Central memory CD4-positive, alpha-beta T cell (primary cell): ENCODE data around the gene SEMA3G.

Experiments used
- DNase-seq: peaks from one replicate; pipeline ENCODE4 v3.0.0; 2022

Gene SEMA3G

DNA sequence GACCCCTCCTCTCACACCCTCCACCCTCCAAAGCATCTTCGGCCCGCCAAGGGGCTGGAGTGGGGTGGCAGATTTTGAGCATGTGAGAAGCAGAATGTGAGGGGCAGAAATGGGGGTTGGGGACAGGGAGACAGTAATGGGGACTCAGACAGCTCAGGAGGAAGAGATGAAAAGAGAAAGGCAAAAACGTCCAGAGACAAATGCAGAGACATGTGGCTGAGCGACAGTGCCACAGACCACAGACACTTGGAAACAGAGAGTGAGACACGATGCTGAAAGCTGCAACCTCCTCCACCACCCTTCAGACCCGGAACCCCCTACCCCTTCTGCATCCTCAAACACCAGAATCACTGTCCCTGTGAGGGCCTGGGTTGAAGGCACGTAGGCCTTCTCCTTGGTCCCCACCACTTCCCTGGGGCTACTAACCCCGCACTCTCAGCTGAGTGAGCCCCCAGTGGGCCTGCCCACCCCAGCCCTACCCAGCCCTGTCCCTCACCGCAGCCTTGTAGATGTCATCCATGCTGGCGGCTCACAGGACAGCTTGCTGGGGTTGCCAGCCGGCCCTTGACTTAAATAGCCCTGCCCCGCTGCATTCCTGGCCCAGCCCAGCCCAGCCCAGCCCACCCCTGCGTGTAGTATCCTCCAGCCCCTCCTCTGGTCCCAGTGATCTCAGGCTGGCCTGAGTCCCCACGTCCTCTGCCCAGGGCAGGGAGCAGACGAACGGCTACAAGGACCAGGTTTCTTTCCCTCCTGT is 8.8 kb upstream of the SEMA3G start, which contains the start of gene TNNC1:
Gene TNNC1, minus strand, starts transcription at position 546 of the 754 bp plus-strand sequence. Its CDS starts 26 bp downstream, at position 520.
- DNase-seq: no peak

DNA sequence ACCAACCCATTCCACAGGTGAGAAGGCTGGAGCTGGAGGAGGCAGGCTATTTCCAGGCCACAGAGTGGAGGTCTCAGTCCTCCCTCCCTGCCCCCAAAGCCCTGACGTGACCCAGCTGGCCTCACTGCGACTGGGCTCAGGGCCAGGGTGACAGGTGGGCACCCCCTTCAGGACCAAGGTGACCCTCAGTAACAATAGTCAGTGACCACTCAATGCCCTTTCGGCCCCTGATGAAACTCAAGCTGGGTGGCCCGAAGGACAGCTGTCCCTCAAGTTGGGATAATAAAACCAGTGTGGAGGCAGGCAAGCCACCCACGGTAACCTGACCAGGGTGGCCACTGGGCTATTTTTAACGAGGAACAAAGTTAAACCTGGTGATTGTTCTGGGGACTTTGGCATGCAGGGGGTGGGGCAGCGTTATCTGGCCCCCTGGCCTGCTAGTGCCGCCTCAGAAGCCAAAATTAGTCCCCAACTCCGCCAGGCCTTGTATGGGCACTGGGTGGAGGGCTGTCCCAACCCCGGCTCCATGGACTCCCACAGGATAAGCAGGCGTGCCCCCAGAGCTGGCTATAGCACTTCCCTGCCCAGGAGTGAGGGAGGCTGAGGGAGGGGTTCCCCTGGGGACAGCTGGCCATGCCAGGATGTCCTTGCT is 7.8 kb upstream of the SEMA3G start:
- DNase-seq: no peak

DNA sequence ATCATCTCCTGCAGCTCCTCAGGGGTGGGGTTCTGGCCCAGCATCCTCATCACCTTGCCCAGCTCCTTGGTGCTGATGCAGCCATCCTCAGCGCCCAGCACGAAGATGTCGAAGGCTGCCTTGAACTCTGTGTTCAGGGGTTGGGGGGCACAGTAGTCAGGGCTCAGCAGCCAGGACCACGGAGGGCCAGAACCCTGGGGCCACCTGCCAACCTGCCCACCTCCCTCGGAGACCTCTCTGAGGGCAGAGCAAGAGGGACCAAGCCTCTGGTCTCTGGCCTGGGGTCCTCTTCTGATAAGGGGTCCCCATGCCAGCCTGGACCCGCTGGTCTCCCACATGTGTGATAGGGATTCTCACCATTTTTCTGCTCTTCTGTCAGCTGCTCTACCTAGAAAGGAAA is 7.2 kb upstream of the SEMA3G start:
- DNase-seq: no peak

DNA sequence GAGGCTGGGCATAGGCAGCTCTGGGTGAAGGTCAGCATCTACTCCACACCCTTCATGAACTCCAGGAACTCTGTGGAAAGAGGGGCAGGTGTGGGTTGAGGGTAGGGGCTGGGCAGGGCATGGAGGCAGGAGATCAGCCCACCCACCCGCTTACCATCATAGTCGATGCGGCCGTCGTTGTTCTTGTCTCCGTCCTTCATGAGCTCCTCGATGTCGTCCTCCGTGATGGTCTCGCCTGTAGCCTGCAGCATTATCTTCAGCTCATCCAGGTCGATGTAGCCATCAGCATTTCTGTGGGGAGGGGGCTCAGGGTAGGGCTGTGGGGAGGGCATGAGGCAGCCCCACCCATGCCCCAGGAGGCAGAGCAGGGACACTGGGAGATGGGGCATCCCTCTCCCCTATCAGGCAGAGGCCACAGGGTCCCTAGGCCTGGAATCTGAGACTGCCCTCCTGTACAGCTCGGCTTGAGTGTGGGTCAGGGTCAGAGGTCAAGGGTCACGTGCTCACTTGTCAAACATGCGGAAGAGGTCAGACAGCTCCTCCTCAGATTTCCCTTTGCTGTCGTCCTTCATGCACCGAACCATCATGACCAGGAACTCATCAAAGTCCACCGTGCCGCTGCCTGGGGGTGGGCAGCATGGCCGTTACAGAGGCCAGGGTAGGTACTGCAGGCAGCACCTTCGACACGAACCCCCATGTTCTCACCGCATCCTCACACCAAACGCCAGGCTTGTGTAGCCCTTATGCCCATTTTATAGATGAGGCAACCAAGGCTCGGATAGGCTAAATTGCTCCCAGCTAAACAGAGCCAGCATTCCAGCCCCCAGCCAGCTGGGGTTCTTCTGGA is 6.6 kb upstream of the SEMA3G start:
- no peak for DNase-seq

DNA sequence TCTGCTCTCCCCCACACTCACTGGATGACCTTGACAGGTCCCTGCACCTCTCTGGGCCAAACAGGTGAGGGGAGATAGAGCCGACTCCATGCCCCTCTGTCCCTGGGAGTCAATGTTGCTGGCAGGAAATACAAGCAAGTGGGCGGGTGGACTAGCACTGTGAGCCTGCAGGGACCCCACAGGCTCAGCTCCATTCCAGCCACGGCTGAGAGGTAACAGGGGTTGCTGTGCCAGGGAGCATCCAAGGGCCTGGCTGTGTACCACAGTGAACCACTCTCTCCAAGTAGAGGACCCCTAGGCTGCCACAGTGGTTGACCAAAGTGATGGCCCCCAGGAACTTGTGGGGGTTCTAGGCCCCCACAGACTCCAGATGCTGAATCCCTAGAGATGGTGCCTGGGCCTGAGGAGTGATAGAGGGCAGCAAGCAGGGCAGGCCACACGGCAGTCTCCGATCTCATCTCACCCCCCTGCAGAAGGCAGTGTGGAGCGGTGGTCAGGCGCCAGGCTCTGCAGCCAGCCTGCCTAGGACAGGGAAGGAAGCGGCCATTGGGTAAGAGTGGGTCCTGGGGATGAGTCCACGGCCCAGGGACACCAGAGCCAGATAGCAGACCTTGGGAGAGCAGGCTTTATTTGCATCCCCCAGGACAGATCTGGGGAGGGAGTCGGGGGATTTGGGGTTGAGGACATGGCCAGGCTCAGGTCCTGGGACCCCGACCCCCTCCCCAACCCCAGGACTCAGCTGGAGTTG is 5.8 kb upstream of the SEMA3G start:
- DNase-seq: no peak

DNA sequence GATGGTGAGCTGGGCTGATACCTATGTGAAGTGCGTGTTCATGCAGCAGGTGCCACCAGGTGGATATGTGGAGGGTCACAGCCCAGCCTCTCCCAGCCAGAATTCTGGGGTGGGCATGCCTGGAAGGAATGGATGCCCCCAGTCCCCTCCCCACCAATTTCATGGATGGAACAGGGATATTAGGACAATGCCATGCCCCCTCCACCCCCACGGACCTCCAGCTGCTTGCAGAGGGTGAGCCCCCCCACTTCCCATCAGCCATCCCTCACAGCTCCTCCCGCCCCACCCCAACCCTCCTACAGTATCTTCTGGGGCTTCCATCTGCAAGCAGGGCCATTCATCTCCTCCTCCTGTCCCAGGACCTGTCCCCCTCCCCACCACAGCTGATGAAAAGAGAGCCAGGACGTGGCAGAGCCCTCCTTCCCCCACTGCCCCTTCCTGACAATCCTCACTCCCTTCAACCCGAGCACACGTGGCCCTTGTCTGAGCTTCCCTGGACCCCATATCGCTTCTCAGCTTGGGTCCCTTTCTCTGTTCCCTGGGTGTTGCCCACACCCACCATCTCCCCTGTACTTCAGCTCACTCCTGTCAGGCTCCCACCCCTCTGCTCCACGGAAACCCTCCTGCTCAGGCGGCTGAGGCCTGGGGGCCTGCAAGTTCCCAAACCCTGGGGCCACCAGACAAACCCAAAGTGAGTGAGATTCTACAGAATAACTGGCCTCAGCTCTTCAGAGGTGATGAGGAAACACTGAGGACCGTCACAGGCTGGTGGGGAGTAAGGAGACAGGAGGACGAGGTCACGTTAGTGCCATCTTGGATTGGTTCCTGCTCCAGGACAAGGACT is 2.8 kb upstream of the SEMA3G start:
- no peak for DNase-seq

DNA sequence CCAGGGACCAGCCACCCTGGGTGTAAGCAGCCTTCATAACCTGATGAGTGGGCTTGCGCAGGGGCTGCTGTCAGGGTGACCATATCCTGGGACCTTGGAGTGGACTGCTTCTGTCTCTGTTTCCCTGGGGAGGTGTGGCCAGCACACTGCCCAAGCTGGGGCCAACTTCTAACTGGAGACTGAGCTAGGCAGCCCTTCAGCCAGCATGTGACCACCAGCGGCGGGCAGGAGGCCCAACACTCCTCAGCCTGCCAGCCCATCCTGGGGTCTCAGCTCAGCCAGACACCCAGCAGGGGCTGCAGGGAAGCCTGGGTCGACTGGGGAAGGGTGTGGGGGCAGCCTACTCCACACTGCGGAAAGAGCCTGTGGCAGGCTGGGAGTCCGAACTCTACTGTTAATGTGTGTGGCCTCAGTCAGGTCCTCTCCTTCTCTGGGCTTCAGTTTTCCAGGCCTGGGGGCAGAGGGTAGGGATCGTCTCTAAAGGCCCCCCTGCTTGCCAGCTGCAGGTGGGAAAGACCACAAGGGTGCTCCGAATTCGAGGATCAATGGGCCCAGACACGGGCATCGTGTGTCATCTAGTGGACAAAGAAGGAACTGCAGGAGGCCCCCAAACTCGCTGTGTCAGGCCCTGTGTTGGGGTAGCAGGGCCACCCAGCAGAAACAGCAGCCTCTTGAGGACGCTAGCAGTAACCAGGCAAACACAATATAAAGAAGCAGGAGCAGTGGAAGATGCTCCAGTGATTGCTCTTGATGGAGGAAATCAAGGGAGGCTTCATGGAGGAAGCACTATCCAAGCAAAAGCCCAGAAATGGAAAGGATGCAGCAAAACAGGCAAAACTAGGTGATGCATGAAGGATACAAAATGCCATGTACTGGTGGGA is 2.0 kb upstream of the SEMA3G start:
- peak; percentile 58 for DNase-seq

DNA sequence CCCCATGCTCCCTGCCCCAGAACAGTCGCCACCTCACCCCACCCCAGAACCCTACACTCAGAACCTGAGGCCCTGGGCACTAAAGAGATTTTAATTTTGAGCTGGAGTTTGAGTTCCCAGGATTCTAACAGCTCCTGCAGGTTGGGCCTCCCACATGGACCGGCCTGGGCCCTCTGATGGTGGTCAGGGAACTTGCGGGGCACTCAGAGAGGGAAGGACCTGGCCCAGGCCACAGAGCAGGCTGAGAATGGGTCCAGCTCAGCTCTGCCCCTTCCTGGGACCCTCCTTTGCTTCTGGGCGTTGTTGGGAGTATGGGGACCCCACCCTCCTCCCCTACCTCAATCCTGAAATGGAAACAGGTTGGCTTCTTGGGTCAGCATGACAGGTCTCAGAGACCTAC is 1.1 kb upstream of the SEMA3G start:
- no peak for DNase-seq

DNA sequence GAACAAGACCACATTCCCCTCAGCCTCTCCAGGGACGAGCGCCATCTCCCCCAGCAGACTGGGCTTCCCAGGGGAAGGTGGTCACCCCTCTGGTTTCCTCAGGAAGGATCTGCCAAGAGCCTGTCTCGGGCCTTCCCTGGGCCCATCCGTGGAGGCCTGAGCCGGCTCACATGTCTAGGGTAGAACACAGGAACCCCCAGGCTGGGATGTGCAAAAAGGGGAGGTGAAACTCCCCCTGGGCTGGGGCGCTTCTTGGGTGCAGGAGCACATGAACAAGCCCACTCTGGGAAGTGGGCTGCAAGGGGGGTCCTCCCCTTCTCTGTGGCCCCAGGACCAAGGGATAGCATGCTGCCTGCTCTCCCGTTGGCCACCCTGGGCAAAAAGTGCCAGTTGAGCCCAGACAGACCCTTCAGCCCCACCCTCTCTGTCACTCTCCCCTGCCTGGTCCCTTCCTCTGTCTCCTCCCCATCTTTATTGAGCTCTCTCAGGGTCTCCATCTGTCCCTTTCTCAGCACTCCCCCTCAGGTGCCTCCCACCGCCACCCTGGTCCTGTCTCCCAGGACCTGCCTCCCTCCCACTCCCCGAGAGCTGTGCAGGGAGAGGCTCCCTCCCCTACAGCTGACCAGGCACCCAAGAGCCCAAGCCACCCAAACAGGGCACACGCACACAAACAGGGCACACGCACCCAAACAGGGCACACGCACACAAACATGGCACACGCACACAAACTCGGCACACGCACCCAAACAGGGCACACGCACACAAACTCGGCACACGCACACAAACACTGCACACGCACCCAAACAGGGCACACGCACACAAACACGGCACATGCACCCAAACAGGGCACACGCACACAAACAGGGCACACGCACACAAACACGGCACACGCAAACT is 864 bp downstream of the SEMA3G start:
- no peak for DNase-seq

DNA sequence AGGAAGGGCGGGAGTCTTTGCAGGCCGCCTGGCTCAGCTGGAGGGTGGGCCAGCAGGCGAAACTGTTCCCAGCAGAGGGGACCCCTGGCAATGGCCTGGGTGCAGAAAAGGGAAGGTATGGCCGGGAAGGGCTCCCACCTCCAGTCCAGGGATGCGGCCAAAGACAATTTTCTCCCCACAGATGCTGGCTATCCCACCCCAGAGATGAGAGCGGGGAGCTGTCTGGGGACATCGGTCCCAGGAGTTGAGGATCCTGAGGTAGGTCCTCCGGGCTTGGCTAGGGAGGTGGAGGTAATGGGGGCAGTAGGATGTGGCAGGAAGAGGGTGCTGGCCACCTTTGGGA is 1.7 kb downstream of the SEMA3G start:
- no peak for DNase-seq

DNA sequence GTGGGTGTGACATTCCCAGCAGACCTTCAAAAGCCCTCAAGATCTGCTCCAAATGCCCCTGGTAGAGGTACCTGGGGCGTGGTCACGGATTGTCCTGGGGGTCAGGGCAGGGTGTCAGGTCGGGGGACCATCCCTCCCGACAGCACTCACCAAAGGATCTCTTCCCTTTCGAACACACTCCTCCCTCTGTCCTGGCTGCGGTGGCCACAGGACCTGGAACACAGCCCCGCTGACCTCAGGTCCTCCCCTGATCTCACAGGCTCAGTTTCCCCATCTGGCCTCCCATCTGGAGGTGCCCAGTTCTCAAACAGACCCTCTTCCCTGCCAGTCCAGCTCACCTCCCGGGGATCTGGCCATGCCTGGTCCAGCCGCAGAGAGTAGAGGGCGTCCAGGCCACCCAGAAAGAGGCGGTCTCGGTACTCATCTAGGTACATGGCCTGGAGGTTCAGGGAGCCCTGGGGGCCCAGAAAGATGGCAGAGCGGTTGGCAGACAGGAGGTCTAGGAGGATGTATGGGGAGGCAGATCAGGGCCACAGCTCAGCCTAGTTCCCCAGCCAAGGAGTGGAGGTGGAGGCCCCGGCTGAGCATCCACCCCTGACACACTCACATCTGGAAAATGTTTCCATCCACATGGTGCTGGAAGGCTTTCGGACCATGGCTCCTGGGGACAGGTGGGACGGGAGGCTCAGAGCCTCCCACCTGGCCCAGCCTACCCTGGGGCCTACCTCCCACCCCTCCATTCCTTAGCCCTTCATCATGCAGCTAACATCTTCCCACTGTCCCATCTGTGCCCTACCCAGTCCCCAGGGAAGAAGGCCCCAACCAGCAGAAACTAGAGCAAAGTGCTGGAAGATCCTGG is 2.3 kb downstream of the SEMA3G start:
- no peak for DNase-seq

DNA sequence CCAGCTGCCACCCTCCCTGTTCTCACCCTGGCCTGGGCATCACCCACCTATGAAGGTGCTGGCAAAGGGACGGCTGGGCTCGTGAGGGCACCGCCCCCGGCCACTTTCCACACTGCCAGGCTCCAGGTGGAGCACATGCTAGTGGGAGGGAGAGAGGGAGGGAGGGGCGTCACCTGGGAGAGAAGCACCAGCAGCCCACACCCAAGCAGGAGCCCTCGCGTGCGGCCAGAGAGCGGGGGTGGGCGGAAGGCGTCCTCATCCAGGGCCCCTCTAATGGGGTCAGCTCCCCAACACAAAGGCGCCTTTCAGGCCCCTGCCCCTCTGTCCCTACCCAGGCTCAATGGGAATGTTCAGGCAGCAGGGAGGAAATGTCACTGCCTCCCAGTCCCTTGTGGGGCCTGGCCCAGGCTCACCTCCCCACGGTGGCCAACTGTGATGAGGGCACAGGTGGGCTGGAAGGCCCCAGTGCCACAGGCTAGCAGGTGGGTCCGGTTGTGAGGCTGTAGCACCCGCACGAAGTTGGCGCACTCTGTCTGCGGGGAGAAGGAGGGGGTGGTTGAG is 3.1 kb downstream of the SEMA3G start:
- DNase-seq: no peak

DNA sequence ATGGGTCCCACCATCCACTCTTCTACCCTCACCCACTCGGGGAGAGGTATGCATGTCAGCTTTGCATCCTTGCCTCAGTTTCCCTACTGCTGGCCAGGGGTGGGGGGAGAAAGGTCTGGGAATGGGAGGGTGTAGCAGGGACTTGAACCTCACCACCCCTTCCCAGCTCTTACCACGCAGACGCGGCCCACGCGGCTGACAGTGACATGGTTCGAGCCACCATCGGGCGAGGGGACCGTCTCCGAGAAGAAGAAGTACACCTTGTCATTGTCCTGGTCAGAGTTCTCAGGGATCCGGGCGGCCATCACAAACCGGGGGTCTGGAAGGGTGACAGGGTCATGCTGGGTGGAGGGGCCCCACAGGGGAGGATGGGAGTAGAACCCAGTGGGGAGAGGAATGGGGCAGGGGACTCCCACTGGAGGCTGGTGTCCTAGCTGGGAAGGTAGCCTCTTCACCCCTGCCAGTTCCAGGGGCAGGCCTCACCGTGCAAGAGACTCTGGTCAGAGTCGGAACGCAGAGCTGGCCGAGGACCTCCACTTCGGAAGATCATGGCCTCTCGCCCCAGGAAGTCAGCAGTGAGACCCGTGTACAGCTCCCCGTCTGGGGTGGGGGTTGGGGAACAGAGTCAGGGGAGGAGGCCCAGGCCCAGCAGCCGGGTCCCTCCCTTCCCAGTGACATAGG is 3.7 kb downstream of the SEMA3G start:
- no peak for DNase-seq

DNA sequence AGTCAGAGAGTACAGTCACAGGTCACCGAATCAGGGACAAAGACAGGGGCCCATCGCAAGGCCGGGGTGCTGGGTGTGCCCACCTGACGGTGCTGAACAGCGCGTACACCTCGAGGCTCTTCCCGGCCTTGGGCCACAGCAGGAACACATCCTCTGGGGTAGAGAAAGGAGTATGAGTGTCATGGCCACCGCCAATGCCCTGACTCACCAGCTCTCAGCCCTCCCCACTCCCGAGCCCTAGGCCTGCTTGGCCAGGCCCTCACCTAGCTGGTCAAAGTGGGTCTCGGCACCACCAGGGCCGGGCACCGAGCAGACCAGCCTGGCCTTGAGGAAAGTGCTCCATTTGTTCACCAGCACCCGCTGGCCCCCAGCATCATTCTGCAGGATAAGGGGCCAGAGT is 4.2 kb downstream of the SEMA3G start:
- DNase-seq: no peak

DNA sequence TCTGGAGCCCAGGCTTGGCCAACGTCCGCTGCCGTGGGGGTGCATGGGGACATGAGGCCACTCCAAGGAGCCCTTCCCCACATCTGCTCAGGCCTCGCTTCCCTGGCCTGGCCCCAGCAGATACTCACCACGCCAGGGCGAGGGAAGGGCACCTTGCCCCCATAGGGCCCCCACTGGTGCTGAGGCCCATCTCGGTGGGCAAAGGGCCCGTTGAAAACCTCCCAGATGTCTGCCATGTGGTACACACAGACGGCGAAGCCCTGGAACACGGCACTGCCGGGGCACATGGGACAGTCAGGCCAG is 4.7 kb downstream of the SEMA3G start:
- no peak for DNase-seq

DNA sequence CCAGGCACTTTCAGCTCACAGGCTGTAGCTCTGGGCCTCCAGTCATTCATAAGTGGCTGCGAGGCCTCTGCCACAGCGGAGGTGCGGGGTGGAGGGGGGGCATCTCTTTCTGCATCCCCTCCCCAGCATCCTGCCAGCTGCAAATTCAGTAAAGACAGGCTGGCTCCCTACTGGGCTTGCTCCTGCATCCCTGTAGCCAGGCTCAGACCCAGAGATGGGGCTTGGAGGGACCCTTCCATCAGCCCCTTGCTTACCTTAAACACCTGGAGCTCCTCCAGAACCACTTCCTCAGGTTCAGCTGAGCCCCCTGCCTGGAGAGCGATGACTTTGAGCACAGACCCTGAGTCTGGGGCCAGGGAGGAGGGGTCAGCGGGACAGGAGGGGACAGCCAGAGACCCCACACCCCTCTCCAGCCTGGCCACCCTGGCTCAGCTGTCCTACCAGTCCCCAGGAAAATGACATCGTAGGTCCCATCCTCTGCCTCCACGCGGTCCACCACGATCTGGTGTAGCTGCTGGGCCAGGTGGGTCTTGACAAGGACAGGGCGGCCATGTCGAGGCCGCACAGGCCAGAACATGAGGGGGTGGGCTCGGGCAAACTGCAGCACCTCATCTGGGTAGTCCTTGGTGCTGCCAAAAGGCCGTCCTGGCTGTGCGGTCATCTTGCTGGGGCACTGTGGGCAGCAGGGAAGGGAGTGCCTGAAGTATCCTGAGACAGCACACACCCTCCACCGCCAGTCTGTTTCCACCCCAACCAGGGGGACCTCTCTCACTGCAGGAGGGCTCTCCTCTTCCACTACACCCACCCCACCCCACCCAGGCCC is 5.3 kb downstream of the SEMA3G start:
- DNase-seq: no peak
